ENCODE data around the gene PXDN. TPM values are rescaled to one million over a fixed set of nuclear protein-coding genes. Genes with fewer than 3 reads are reported as not detected.

PXDN gene
- total RNA-seq, 1 experiment from 2014 or later: 146 TPM

- no peaks in the 10 kb centered on the region for H3K27me3 Mint-ChIP-seq (ENCODE audit: low read depth)
- no peak for TF ChIP-seq IRF1 (CRISPR knock-in tag; IDR thresholded peaks at IDR 0.05)
- no peak for TF ChIP-seq ZNF423 (CRISPR knock-in tag; IDR thresholded peaks at IDR 0.05)
- no peak for TF ChIP-seq SMAD3 (CRISPR knock-in tag; IDR thresholded peaks at IDR 0.05; ENCODE audit: borderline replicate concordance)
- no peak for TF ChIP-seq JUN (CRISPR knock-in tag; IDR thresholded peaks at IDR 0.05)
- TF ChIP-seq ATF3 (CRISPR knock-in tag; conservative IDR thresholded peaks at IDR 0.05): no peak
- TF ChIP-seq ZBTB21 (CRISPR knock-in tag; IDR thresholded peaks at IDR 0.05; ENCODE audit: borderline replicate concordance): no peak
- no peak for TF ChIP-seq RORB (CRISPR knock-in tag; IDR thresholded peaks at IDR 0.05)
- ChIA-PET CTCF (interaction anchor here (1.1 kb wide), 1 partner anchor 89 kb away, joined by 3 read pairs; no protein-coding TSS in a partner anchor), POLR2A (interaction anchor here (0.6 kb wide), 1 partner anchor 36 kb away, joined by 3 read pairs; no protein-coding TSS in a partner anchor)
- ATAC-seq: no peak
- H3K36me3 Mint-ChIP-seq: peaks cover 60% of the 10 kb centered on the region
- no peak overlapping the region for H3K4me3 Mint-ChIP-seq
- H3K27ac Mint-ChIP-seq: no peak overlapping the region
- peaks cover 9% of the 10 kb centered on the region for H3K4me1 Mint-ChIP-seq
- no peaks in the 10 kb centered on the region for H3K9me3 Mint-ChIP-seq
- no peak for DNase-seq (ENCODE audit: low spot score)
Measured at GRCh38 chr2:1661891-1662605, 82.3 kb downstream of the PXDN start.

- peaks cover 58% of the 10 kb centered on the region for H3K36me3 Mint-ChIP-seq
- POLR2A ChIA-PET: interaction anchor here (0.6 kb wide), 1 partner anchor 35 kb away, joined by 3 read pairs; no protein-coding TSS in a partner anchor
- CTCF ChIA-PET: interaction anchor here (1.1 kb wide), 1 partner anchor 90 kb away, joined by 3 read pairs; no protein-coding TSS in a partner anchor
- H3K27ac Mint-ChIP-seq: peak overlapping the region; percentile 64; the same call in 1 of the 2 replicates
- DNase-seq (ENCODE audit: low spot score) (no peak), ATAC-seq (no peak)
- H3K4me1 Mint-ChIP-seq: peaks cover 9% of the 10 kb centered on the region
- H3K27me3 Mint-ChIP-seq (ENCODE audit: low read depth): no peaks in the 10 kb centered on the region
- no peaks in the 10 kb centered on the region for H3K9me3 Mint-ChIP-seq
- H3K4me3 Mint-ChIP-seq: no peak overlapping the region
- TF ChIP-seq NFYB (CRISPR knock-in tag; conservative IDR thresholded peaks at IDR 0.05; ENCODE audit: low read depth) (no peak), HMGXB4 (CRISPR knock-in tag; IDR thresholded peaks at IDR 0.05) (no peak), GABPB1 (CRISPR knock-in tag; IDR thresholded peaks at IDR 0.05) (no peak), ZNF121 (CRISPR knock-in tag; IDR thresholded peaks at IDR 0.05) (no peak), MYBL2 (CRISPR knock-in tag; IDR thresholded peaks at IDR 0.05) (no peak), ZNF232 (CRISPR knock-in tag; IDR thresholded peaks at IDR 0.05) (no peak), HMGA2 (CRISPR knock-in tag; IDR thresholded peaks at IDR 0.05) (no peak), RELA (CRISPR knock-in tag; IDR thresholded peaks at IDR 0.05; ENCODE audit: borderline replicate concordance) (no peak), ZMAT4 (CRISPR knock-in tag; IDR thresholded peaks at IDR 0.05) (no peak), FOXP4 (CRISPR knock-in tag; IDR thresholded peaks at IDR 0.05) (no peak), PRDM15 (CRISPR knock-in tag; IDR thresholded peaks at IDR 0.05) (no peak), ZNF512 (CRISPR knock-in tag; IDR thresholded peaks at IDR 0.05; ENCODE audit: borderline replicate concordance) (no peak), ETV6 (CRISPR knock-in tag; IDR thresholded peaks at IDR 0.05) (no peak), E2F1 (CRISPR knock-in tag; IDR thresholded peaks at IDR 0.05) (no peak)
Measured at GRCh38 chr2:1660656-1661640, 83.4 kb downstream of the PXDN start.
